ENCODE measurements around the gene RASIP1.

The RASIP1 gene

GRCh38 chr19:48674921-48675824 lies 65.2 kb downstream of the RASIP1 start:
- DNase-seq (ENCODE audit: low read depth in 2 of 2) = peak; percentile 53 to 71

GRCh38 chr19:48674216-48674809 lies 66.1 kb downstream of the RASIP1 start:
- no peak for DNase-seq (ENCODE audit: low read depth in 2 of 2)

- no peak for DNase-seq (ENCODE audit: low read depth in 2 of 2)
These were observed 66.8 kb downstream of the RASIP1 start for GRCh38 chr19:48673436-48674100.

GRCh38 chr19:48672994-48673393 lies 67.4 kb downstream of the RASIP1 start, which contains the start of gene NTN5:
NTN5 (minus strand) TSS chr19:48673017; CDS start chr19:48670986, 2,031 bp downstream.
- DNase-seq (ENCODE audit: low read depth in 2 of 2) = no peak

- DNase-seq (ENCODE audit: low read depth in 2 of 2) = no peak
These were observed 68.9 kb downstream of the RASIP1 start for GRCh38 chr19:48671446-48671995.

- DNase-seq (ENCODE audit: low read depth in 2 of 2) = no peak
These were observed 69.5 kb downstream of the RASIP1 start for GRCh38 chr19:48670699-48671445.
